A549 treated with CpdA at 1 μM for 4 hours (cell line): ENCODE results near the gene DRAXIN. TPM values are rescaled to one million over a fixed set of nuclear protein-coding genes. Genes with fewer than 3 reads are reported as not detected.

Experiments used
- total RNA-seq: library from RNA; stranded (reverse); fragments of 200-300 nt; extraction: Qiagen RNA extraction; gene quantifications from 5 replicates; pipeline ENCODE4 v1.2.3, GENCODE V29; 2022; ENCODE audit warnings: low read depth

Gene DRAXIN, protein sequence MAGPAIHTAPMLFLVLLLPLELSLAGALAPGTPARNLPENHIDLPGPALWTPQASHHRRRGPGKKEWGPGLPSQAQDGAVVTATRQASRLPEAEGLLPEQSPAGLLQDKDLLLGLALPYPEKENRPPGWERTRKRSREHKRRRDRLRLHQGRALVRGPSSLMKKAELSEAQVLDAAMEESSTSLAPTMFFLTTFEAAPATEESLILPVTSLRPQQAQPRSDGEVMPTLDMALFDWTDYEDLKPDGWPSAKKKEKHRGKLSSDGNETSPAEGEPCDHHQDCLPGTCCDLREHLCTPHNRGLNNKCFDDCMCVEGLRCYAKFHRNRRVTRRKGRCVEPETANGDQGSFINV
- 0.07 to 0.21 TPM (median 0.12 TPM) in 5 replicates for total RNA-seq

DNA sequence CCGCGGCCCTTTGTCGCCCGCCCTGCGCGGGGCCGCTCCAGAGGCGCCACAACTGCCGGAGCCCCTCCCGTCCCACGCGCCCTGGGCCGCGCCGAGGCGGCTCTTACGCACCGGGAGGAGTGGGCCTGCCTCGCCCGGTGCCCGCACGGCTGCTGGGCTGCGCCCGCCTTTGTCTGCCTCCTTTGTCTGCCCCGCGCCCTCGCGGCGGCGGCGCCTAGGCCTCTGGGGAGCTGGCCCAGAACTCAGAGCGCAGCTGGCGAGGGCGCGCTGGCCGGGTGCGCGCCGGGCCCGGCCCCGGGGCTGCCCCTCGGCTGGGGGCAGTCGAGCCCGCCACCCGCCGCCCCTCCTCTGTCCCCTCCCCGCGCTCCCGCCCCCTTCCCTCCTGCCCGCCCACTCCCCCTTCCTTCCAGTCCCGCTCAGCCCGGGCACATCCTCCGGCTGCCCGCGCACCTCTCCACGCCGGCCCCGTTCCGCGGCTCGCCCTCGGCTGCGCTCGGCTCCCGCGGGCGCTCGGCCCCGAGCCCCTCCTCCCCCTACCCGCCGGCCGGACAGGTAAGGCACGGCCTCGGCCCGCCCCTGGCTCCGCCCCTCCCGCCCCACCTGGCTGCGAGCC is at the start of gene DRAXIN:
Gene DRAXIN (plus strand): TSS at position 409 of the 613 bp plus-strand sequence. CDS start 14,549 bp downstream, outside the sequence.

DNA sequence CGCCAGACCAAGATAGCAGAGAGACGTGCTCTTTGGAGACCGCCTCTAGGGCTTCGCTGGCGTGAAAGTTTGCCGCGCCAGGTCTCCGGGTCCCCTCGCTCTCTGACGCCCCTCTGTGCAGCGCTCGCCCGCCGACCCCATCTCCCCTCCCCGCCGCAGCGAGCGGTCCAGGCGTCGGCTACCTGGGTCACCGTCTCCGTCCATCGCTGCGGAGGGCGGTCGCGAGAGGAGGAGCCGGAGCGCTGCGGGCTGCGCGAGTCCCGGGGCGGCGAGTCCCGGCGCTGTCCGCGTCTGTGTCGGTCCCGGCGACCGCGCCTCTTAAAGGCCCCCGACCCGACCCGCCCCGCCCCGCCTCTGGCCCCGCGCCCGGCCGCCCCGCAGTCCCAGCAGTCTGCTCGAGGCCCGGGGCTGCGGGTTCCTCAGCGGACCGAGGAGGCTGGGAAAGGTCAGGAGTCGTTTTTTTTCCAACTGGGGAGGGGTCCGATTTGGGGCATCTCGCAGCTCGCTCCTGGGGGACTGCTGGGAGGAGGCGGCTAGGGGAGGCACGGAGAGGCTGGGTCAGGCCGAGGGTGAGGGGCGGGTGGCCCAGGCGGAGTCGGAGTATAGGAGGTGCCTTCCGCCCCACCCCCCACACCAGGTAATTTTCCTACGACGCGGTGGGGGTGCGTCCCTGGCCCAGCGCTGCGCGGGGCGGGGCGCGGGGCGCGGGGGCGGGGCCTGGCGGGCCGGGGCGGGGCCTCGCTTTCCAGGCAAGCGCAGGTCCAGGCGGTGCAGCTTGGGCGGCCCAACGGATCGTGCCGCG is 37.2 kb upstream of the DRAXIN start, which contains the start of the genes FBXO2 and FBXO44:
Gene FBXO2 (minus strand): TSS at position 293 of the 802 bp plus-strand sequence. CDS start 89 bp downstream, at position 204.
Gene FBXO44 (plus strand): TSS at position 741 of the 802 bp plus-strand sequence. CDS start 959 bp downstream, outside the sequence.

DNA sequence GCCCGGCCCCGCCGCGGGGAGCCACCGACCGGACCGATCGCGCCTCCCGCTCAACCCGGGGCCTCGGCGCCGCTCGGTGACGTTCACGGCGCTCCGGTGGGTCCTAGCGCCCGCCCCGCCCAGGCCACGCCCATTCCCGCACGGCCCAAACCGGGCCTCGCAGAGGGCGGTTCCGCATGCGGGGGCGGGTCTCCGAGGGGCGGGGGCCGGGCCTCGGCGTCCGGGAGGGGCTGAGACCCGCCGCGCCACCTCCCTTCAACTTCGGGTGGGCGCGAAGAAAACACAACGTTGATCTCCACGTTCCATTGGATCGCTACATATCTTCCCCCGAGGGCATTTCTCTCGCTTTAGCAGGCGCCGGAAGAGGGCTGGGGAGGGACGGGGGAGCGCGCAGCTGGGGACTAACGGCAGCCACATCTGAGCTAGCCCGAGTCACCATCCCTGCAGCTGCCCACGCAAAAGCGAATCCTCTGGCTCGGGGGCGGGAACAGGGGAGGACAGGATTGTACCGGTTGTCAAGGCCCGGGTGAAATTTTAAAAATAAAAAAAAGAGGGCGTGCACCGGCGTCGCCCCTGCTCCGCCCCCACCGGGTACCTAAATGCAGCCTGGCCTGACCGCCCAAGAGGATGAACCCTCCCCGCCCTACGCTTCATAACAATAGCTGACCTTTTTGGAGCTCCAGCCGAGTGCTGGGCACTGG is 10.3 kb upstream of the DRAXIN start, which contains the start of gene MAD2L2:
Gene MAD2L2 (minus strand): TSS at position 78 of the 701 bp plus-strand sequence. CDS start 547 bp downstream, outside the sequence.

DNA sequence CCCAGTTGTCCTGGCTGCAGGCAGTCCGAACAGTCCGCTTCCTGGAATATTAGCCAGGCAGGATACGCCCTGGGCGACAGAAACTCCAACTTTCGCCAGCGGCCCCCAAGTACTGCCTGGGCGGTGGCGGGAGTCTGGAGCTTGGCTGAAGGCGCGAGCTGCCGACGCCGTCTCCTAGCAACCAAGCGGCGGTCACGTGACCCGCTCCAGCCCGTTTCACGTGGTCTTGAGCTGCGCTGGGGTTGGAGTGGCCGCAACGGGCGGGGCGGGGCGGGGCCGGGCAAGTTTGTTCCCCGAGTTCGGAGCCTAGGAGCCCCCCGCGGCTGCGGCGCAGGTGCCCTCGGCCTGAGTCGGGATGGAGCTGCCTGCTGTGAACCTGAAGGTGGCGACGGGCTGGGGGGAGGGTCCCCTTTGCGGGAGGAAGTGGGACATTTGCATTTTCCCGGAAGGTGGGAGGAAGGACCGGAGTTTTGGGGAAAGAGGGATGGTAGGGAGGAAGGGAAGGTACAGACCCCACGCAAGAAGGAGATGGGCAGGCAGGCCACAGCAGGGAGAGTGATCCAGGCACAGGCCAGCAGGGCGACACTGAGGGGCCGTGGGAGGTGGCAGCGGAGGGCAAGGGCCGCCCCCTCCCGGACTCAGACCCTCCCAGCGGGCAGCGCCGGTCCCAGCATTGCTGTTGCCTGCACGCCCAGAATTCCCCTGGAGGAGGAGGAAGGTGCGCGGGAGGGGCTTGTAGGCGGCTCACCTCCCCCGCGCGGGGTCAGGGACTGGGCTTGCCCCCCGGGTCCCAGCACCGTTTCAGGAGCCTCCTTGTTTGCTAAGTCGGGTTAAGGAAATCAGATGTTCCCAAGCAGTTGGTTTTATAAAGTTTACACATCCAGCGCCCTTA is 44.6 kb downstream of the DRAXIN start, which contains the start of gene AGTRAP:
Gene AGTRAP (plus strand): TSS at position 283 of the 892 bp plus-strand sequence. CDS start 73 bp downstream, at position 356.

DNA sequence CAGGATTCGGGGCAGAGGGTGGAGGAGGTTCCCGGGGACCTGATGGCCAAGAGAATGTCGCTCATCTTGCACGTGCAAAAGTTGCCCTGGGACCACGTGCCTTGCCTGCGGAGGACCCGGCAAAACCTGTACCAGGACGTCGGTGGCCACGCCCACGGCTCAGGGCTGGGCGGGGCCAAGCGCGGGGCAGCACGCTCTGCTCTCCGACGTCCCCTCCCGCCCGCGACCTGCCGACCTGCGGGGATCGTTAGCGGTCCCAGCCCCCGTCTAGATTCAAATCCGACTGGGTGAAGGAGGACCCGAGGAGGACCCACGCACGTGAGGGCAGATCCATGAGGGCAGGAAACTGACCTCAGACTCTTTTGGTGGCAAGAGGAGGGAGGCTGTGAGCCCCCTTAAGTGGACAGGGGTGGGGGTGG is 70.5 kb downstream of the DRAXIN start, which contains the start of gene C1orf167:
Gene C1orf167 (plus strand): TSS at position 206 of the 419 bp plus-strand sequence. CDS start 2,208 bp downstream, outside the sequence.

Other genes with a start within 250 kb of the DRAXIN start
- gene DISP3, start 212.6 kb upstream of the DRAXIN start, total RNA-seq, result 0.24 to 0.55 TPM (median 0.28 TPM) in 5 replicates
- 7.2 to 10.0 TPM (median 8.9 TPM) in 5 replicates for gene FBXO2, start 37.3 kb upstream of the DRAXIN start, total RNA-seq
- 13.8 to 20.2 TPM (median 17.1 TPM) in 5 replicates for gene FBXO44, start 36.8 kb upstream of the DRAXIN start, total RNA-seq
- 7.1 to 8.8 TPM (median 8.5 TPM) in 5 replicates for gene FBXO6, start 27.5 kb upstream of the DRAXIN start, total RNA-seq
- gene MAD2L2, start 10.6 kb upstream of the DRAXIN start, total RNA-seq, result 40.6 to 57.1 TPM (median 51.6 TPM) in 5 replicates
- 71.4 to 101 TPM (median 99.9 TPM) in 5 replicates for gene AGTRAP, start 44.4 kb downstream of the DRAXIN start, total RNA-seq
- gene C1orf167, start 70.5 kb downstream of the DRAXIN start, total RNA-seq, result 0.08 TPM in 1 of 5 replicates, not detected in the others
- gene MTHFR, start 114.3 kb downstream of the DRAXIN start, total RNA-seq, result 3.8 to 4.9 TPM (median 4.5 TPM) in 5 replicates
- gene CLCN6, start 114.5 kb downstream of the DRAXIN start, total RNA-seq, result 5.2 to 6.6 TPM (median 5.8 TPM) in 5 replicates
- gene NPPA, start 156.1 kb downstream of the DRAXIN start, total RNA-seq, result not detected in 5 replicates
- 0.16 TPM in 1 of 5 replicates, not detected in the others for gene NPPB, start 167.2 kb downstream of the DRAXIN start, total RNA-seq
- gene KIAA2013, start 234.7 kb downstream of the DRAXIN start, total RNA-seq, result 29.2 to 45.8 TPM (median 44.5 TPM) in 5 replicates
- gene PLOD1, start 243.0 kb downstream of the DRAXIN start, total RNA-seq, result 74.2 to 89.3 TPM (median 80.6 TPM) in 5 replicates